Hematopoietic multipotent progenitor cell treated with erythropoietin and hydrocortisone succinate and interleukin-3 and kit ligand, for 8 days (in vitro differentiated cells): Measurements from ENCODE around the gene APOL6.
"Not testable (repeated sequence)": the region's sequence is repeated elsewhere in the genome, so short reads cannot be mapped to it uniquely, and the experiment has no call there.

Source experiments
- DNase-seq: peaks from one replicate; pipeline ENCODE4 v3.0.0-alpha.2; 2015

APOL6 gene

DNA sequence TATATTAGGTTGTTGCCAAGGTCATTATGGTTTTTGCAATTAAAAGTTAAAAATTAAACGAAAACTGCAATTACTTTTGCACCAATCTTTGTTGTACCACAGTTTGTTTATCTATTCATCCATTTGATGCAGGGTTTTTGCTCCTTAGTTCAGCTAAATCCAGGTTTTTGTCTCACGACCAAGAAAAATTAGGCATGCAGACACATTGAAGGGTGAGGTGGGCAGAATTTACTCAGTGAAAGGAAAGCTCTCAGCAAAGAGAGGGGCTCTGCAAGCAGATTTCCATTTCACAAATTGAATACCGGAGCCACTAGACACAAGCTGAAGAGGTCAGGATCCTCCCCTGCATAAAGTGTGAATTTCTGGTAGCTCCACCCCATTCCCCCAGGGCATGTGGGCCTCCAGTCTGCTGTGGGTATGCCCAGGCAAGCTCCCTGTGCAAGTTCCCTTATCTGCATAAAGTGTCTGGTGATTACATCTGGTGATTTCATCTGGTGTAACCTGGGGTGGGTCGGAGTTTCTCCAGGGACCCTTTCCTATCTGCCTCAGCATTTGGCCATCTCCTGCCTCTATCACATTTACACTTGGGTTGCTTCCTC is 33.3 kb downstream of the APOL6 start:
- no peak for DNase-seq

GRCh38 chr22:35683560-35683959 is 35.3 kb downstream of the APOL6 start:
- DNase-seq, result no peak

GRCh38 chr22:35684270-35684700 is 36.0 kb downstream of the APOL6 start:
- DNase-seq, result peak; percentile 25

DNA sequence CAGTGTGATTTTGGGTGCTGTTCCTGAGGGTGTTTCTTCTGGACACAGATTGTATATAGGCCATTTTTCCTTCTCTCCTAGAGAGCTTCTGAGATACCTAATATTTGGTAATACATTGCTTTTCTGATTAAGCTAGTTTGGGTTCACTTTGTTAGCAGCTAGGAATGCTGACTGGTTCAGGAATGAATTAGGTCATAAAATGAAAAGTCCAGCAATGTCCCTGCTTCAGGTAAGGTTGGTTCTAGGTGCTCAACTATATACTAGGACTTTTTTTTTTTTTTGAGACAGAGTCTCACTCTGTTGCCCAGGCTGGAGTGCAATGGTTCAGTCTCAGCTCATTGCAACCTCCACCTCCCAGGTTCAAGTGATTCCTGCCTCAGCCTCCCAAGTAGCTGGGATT is 36.5 kb downstream of the APOL6 start:
- DNase-seq, result no peak

DNA sequence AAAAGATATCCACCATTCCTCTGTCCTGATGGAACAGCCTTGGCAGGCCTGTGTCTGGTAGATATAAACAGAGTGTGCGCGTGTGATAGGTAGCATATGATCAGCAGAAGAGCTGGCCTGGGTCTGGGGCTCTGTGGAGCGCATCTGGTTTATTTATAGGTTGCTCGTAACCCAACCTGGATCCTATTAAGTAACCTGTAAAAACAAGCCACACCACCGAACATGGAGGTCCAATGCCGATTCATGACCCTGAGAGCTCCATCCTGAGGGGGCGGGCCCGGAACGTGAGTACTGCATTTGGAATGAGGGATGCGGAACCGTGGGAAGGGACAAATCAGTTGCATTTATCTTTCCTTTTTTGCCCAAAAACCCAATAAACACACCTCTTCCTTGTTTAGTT is 37.5 kb downstream of the APOL6 start:
- DNase-seq, result no peak

- no peak for DNase-seq
Observed at GRCh38 chr22:35686298-35686697, 38.1 kb downstream of the APOL6 start.

GRCh38 chr22:35687461-35687860 is 39.2 kb downstream of the APOL6 start:
- no peak for DNase-seq

DNA sequence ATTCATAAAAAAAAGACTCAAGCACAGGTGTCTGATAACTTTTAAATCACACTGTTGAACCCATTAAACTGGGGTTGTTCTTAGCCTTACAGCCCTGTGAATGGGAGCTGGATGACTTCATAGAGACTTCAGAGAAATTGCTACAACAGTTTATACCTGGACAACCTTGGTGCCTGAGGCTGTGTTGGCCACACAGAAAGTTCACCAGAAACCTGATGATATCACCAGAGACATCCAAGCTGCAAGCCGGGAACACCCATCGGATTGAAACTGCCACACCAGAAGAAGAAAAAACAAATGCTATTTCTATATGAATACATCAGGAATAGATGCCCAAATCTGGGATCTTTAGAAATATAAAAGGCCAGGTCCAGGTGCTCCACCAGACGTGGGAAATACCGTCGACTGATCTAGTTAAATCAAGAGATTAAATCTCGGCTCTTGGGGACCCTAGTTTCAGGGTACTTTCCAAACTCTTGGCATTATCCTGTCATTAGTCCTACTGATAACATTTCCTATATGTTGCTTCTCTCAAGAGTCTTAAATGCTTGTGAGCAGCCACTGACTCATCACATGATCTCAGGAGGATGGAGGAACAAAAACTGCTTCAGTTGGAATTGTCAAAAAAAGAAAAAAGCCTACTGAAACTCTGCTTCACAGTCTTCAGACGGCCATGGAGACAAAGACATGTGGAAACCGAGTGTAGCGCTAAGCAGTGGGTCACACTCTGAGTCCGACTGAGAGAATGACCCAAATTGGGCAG is 40.8 kb downstream of the APOL6 start:
- DNase-seq, result no peak

DNA sequence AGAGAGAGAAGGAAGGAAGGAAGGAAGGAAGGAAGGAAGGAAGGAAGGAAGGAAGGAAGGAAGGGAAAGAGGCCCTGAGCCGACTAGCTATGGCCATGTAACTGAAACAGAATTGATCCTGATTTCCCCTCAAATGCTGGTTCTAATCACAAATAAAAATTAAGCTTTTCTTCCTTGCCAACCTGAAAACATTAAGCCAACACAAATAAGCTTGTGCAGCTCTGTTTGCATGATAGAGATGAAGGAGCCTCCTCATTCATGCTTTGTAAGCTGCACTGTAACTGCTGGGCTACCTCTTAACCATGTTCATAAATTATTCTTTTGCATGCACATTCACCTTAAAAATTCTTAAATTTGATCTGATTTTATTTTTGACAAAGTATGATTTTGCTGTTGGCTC is 41.8 kb downstream of the APOL6 start:
- DNase-seq, result no peak

GRCh38 chr22:35695202-35695601 is 47.0 kb downstream of the APOL6 start:
- no peak for DNase-seq

DNA sequence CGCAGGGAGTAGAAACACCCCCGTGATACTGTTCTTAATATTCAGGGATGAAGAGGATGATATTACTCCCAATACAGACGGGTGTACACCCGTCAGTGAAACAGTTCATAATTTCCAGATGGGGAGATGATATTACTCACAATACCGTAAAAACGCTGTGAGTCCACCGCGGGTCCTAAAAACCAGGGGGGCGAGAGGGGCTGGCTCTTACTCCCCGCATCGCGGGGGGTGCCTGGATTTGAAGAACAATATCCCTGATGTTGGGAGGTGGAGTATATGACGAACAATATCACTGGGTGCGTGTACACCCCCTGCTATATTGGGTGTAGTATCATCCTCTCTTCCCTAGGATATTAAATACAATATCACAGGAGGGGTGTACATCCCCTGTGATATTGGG is 48.9 kb downstream of the APOL6 start:
- no peak for DNase-seq

- not testable (repeated sequence) for DNase-seq
Observed at GRCh38 chr22:35699852-35700251, 51.6 kb downstream of the APOL6 start.

DNA sequence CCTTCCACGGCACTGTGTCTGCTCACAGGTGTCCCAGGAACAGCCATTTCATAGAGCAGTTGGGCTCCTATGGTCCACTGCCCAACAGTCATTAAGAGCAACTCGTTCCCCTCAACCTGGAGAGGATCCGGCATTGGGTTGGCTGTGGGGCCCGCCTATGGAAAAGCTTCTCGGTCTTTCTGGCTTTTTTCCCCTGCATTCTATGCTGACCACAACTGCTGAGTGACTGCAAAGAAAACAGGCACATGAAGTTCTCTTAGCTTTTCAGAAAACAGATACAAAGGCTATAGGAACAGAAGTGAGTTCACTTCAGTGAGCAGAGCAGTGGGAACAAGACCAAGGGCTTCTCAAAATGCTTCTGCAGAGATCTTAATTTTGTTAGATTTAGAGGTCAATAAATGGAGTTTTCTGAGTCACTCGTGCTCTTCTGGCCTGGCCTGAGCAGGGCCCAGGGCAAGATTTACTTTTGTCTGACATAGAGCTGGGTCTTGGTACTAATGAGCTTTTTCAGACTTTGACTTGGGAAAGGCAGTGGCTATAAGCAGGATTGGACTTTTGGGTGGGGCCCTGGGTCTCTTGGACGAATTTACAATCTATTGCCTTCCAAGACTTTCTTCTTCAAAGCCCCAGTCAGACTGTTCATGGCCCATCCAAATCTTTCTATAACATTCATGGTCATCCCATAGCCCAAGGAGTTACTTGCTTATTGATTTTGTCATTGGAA is 55.8 kb downstream of the APOL6 start:
- no peak for DNase-seq

- no peak for DNase-seq
Observed at GRCh38 chr22:35705141-35705540, 56.9 kb downstream of the APOL6 start.

DNA sequence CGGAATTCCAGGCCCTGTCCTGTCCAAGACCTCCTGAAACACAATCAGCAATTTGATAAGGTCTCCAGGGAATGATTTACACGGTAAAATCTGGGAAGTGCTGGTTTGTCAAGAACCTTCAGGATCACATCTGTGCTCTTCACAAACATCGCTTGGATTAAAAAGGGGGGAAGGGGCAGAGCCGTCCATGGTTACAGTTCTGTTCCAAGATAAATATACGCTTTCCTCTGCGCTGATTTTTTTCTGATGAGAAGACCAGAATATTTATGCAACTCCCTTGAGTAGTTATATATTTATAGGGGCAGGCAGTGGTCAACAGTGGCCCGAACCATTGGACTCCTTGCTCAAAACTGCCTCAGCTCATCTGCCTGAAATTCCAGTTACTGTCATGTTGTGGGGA is 60.2 kb downstream of the APOL6 start:
- DNase-seq, result no peak

- no peak for DNase-seq
Observed at GRCh38 chr22:35708917-35709316, 60.7 kb downstream of the APOL6 start.

GRCh38 chr22:35711336-35711735 is 63.1 kb downstream of the APOL6 start:
- DNase-seq, result no peak

DNA sequence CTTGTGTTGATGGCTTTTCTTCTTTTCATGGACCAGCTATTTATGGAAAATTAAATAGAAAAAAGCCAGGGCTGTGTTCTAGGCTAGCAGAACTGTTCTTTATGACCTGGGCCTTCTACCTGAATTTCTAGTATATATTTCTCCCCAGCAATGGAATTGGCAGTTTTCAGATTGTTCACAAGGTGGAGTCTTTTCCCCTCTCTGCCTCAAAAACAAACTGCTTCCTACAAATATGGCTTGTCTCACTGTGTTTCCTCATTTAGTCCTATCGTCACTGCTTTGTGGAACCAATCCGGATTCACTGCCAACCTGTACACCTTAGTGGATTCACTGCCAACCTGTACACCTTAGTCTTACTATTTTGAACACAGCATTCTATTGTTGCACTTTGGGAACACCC is 64.4 kb downstream of the APOL6 start:
- DNase-seq, result no peak

- no peak for DNase-seq
Observed at GRCh38 chr22:35717572-35717971, 69.3 kb downstream of the APOL6 start, which contains the start of gene APOL5. Gene APOL5, plus strand, starts transcription at chr22:35717872. Its CDS starts 0 bp downstream, at chr22:35717872.
